Left colon (tissue), 2 donors: Measurements from ENCODE around the gene KCTD21. TPM values are rescaled to one million over a fixed set of nuclear protein-coding genes. Genes with fewer than 3 reads are reported as not detected.
A peak's percentile ranks its signal among the peaks of the same experiment; 100 is the strongest.
"Not testable (repeated sequence)": the region's sequence is repeated elsewhere in the genome, so short reads cannot be mapped to it uniquely, and the experiment has no call there.

Experiments used
- ATAC-seq: fragments of 200-7000 bp; cut with Tn5 transposase; one replicate; pipeline ENCODE4 v1.9.1; 2020; ENCODE audit warnings: mild to moderate bottlenecking, moderate library complexity
- DNase-seq, 2 donors: peaks; one replicate each; pipeline ENCODE4 v3.0.0-alpha.2; 2020
- intact Hi-C, 2 donors: fragments of 100-400 bp; cut with DNase I in 1 of 2; cut with micrococcal nuclease in 1 of 2; formaldehyde crosslinking; loops; one replicate each; pipeline versions ENCODE4 v1.11.2 to v1.14.0; 2022; cut with DNase I, micrococcal nuclease
- long read RNA-seq: library from polyadenylated mRNA; unstranded; transcript quantifications from one replicate; pipeline ENCODE4 v2.0.0, GENCODE V29; 2021
- total RNA-seq, 2 donors: library from RNA; stranded (reverse); fragmentation: NEBNext Ultra II Directional; extraction: Animal tissue kit (Norgen Biotek cat#: 25700); gene quantifications; one replicate each; pipeline ENCODE4 v1.2.1, GENCODE V29; 2021
- donor health status: DM: no; HTN: no; CAD: no.
- donor health status: DM: yes; HTN: yes; CAD: no.

KCTD21 gene, protein sequence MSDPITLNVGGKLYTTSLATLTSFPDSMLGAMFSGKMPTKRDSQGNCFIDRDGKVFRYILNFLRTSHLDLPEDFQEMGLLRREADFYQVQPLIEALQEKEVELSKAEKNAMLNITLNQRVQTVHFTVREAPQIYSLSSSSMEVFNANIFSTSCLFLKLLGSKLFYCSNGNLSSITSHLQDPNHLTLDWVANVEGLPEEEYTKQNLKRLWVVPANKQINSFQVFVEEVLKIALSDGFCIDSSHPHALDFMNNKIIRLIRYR
- 10 to 100 TPM in 1 of 2 donors, 1 to 10 TPM in 1; 7.7 to 10.1 TPM for total RNA-seq
- long read RNA-seq, partial matches to known transcripts, result 0 of 6 reads
- long read RNA-seq, other reads (novel, unspliced or antisense), result 4 of 6 reads

GRCh38 chr11:78188286-78189173 is at the start of gene KCTD21, which contains the start of gene USP35:
TSS of gene KCTD21 (minus strand) at chr11:78188626. CDS start at chr11:78174554, 14,072 bp downstream.
TSS of gene USP35 (plus strand) at chr11:78188919. CDS start at chr11:78196246, 7,327 bp downstream.
- ATAC-seq, result peak; percentile 95
- intact Hi-C loops, result no loop called here
- DNase-seq, result peak; percentile 98

DNA sequence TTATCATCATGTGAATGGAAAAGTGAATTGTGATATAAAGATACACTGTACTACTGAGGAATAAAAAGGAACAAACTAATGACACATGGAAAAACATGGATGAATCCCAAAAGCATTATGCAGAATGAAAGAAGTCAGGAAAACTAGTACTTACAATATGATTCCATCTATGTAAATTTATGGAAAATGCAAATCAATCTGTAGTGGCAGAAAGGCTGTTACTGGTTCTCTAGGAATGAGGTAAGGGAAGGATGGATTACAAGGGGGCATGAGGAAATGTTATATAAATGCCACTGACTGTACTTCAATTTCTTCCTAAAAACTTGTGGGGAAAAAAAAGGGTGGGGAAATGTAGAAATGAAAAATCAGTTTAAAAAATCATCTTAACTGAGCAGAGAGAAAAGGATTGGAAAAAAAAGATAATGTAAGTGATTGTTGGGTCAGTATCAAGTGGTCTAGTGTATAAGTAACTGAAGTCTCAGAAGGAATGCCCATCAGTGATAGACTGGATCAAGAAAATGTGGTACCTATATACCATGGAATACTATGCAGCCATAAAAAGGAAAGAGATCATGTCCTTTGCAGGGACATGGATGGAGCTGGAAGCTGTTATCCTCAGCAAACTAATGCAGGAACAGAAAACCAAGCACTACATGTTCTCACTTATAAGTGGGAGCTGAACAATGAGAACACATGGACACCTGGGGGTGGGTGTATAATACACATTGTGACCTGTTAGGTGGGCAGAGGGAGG is 49.0 kb upstream of the KCTD21 start:
- ATAC-seq (no peak), DNase-seq (no peak)
- intact Hi-C loops, result no loop called here

GRCh38 chr11:78234006-78234405 is 45.6 kb upstream of the KCTD21 start:
- no peak for ATAC-seq
- intact Hi-C loops, result no loop called here

DNA sequence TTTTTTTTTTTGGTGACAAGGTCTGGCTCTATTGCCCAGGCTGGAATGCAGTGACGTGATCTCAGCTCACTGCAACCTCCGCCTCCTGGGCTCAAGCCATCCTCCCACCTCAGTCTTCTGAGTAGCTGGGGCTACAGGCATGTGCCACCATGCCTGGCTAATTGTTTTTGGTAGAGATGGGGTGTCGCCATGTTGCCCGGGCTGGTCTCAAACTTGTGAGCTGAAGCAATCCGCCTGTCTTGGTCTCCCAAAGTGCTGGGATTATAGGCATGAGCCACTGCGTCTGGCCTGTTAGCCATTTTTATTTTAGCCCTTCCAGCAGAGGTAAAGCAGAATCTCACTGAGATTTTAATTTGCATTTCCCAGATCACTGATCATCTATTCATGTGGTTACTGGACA is 44.6 kb upstream of the KCTD21 start:
- ATAC-seq, DNase-seq, intact Hi-C loops: not testable (repeated sequence)

More at GRCh38 chr11:78234006-78234405, 45.6 kb upstream of the KCTD21 start:
- DNase-seq, result no peak

- ATAC-seq (no peak), DNase-seq (no peak)
- intact Hi-C loops, result no loop called here
Observed at GRCh38 chr11:78231962-78232501, 43.6 kb upstream of the KCTD21 start.

DNA sequence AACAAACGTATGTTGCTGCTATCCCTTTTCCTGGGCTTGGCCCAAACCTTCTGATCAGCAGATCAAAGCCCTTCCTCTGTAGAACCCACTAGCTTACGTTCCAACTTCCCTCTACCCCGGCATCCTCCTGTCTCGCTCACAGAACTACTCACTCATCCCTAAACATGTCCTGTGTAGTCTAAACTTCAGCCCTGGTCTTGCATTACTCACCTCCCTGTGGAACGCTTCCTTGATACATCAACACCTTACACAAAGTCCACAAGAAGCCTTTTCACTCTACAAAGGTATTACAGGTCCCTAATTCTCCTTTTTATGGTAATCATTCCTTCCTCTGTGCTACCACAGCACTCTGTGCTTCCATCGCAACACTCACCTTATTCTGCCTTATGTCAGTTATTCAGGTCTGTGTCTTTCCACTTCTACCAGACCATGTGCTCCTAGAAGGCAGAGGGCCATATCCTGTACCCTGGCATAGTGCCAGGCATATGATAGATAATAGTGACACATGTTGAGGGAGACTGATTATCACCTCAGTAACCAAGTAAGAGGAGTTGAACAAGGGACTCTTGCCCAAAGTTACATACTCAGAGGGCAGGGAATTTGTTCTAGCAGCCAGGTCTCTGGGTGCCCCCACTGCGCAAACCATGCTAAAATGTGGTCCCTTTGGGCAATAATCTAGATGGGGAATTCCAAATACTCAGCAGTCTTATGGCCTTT is 41.9 kb upstream of the KCTD21 start:
- DNase-seq, result no peak
- intact Hi-C loops, result no loop called here
- peak; percentile 26 for ATAC-seq

- intact Hi-C loops, result loop anchor here in 1 of 2 donors (10.0 kb wide), 1 partner anchor 336 kb away; no protein-coding TSS in a partner anchor
- DNase-seq (no peak), ATAC-seq (no peak)
Observed at GRCh38 chr11:78229106-78229505, 40.7 kb upstream of the KCTD21 start.

DNA sequence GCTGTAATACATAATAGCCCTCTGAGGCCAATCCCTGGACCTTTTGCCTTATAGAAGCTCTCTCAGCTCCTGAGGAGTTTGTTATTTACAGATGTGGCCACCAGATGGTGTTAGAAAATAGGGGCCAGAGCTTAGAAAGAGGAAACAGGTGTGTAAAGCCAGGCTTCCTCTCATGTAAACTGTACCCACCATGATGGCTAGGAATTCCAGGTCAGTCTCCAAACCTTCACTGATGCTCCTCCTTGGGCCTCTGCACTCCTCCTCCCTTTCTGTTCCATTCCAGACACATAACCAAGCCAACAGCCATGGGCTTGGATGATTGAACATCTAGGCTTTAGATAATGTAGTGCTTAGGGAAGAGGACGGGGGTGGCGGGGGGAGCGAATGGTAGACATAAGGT is 40.0 kb upstream of the KCTD21 start:
- intact Hi-C loops, result loop anchor here in 1 of 2 donors (10.0 kb wide), 1 partner anchor 336 kb away; no protein-coding TSS in a partner anchor
- no peak for DNase-seq

DNA sequence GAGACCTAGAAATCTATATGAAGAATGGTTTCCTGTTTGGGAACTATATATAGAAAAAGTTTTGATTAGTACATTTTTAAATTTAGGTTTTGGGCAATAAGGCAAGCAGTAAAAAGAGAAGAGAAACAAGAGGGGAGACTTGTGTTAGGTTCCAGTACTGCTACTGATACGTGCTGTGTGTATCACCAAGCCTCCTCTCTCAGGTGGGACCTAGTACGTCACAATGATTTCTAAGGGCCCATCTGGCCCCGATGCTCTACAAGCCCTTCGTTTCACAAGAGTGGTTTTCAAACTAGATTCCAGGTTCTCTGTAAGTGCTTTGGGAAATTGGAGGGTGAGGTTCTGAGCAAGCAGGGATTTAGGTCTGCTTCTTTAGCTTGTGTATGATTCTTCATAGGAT is 39.5 kb upstream of the KCTD21 start:
- ATAC-seq, result no peak
- DNase-seq, result no peak
- intact Hi-C loops, result loop anchor here in 1 of 2 donors (10.0 kb wide), 1 partner anchor 337 kb away; no protein-coding TSS in a partner anchor

More for the DNA sequence above, 40.0 kb upstream of the KCTD21 start:
- peak; percentile 94 for ATAC-seq

DNA sequence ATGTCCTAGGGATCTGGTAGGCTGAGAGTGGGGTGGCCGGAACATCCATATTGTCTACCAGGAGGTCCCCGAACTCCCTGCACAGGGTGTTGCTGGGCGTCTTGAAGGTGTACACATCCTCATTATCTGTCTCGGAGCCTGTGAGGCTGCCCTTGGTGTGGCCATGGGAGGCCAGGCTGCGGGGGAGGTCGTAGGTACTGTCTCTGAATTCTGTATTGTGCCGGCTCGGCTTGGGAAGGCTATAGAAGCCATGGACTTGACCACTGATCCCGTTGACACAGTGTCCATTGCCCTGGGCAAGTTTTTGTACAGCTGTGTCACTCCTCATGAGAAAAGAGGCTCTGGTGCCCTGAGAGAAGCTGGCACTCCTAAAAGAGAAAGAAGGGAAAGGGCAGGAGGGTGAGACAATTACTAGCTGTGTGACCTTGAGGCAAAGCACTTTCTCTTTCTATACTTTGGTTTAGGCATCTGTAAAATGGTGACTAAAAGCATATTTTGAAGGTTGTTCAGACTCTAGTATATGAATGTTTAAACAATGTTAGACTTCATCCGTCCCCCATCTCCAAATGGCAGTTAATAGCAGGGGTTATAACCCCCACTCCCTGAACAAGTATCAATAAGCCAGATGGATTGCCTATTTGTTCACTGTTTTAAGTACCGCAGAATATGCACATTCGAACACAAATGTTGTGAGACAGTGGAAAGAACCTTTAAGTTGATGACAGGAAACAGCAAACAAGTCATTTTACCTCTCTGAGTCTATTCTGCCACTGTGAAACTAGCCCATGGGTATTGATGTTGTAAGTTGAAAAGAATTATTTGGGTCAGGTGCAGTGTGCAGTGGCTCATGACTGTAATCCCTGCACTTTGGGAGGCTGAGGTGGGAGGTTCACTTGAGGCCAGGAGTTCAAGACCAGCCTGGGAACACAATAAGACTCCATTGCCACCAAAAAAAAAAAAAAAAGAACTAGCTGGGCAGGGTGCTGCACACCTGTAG is 38.6 kb upstream of the KCTD21 start:
- intact Hi-C loops, result loop anchor here in 1 of 2 donors (10.0 kb wide), 1 partner anchor 338 kb away; no protein-coding TSS in a partner anchor
- no peak for ATAC-seq
- no peak for DNase-seq

DNA sequence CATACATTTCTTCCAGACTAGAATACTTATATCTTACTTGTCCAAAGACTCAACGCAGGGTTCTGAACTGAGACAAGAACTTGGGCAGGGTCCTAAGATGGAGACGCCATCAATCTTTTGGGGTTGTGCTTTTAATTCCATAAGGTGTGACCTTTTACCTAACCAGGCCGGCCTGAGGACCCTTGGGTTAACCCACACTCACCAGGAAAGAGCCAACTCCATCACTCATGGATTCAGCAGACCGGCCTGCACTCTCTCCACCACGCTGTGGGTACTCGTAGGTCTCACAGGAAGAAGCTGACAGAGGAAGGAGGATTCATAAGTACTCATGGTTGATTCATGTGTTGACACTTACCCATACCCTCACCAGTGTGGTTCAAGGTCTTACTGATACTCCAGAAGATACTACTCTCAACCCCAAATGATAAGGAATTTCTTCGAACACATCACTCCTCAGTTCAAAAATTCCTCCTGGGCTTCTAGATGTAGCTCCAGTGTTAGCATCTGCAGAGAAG is 36.5 kb upstream of the KCTD21 start:
- ATAC-seq, result no peak
- intact Hi-C loops, result loop anchor here in 1 of 2 donors (10.0 kb wide), 1 partner anchor 340 kb away; no protein-coding TSS in a partner anchor
- no peak for DNase-seq

DNA sequence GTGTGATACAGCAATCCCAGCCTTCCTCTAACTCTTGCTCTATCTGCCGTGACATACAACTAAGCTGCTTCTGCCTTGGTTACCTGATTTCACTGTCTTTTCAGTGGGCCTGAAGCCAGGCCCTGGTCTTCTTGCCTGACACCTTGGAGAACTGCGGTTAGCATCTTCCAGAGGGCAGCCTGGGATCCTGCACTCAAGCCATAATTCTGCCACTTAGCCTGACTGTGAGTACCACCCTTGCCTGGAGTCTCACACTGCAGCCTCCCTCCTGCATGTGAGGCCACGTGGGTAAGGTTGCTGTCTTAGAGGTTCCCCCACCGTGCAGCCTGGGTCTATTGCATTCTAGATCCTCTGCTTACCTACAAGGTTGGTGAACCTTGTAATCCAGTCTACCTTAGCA is 36.1 kb upstream of the KCTD21 start:
- no peak for ATAC-seq
- intact Hi-C loops, result loop anchor here in 1 of 2 donors (10.0 kb wide), 1 partner anchor 340 kb away; no protein-coding TSS in a partner anchor
- no peak for DNase-seq

DNA sequence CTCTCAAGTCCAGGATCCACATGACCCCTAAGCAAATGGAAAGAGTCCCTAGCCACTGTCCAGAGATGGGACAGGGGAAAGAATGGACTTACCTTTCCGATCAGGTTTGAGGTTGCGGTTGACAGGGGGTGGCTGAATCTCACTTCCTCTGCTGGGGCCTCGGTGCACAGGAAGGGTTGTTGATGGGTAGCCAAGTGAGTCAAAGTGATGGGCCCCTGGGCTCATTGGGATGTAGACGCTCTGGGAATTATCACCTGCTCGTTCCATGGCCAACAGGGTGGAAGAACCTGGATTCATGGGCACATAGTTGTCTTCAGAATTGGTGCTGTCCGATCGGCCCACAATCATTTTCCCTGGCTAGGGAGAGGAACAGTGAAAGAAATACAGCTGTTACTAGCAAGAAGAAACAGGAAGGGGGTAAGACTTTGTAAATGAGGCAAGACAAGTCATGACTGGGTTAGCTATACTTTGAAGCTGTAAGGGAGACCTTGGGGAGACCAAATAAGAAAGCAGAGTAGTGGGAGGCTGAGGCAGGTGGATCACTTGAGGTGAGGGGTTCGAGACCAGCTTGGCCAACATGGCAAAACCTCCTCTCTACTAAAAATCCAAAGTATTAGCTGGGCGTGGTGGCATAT is 35.0 kb upstream of the KCTD21 start:
- ATAC-seq, result no peak
- intact Hi-C loops, result loop anchor here in 1 of 2 donors (10.0 kb wide), 1 partner anchor 341 kb away; no protein-coding TSS in a partner anchor
- no peak for DNase-seq

- ATAC-seq, DNase-seq: not testable (repeated sequence)
- intact Hi-C loops, result loop anchor here in 1 of 2 donors (10.0 kb wide), 1 partner anchor 342 kb away; no protein-coding TSS in a partner anchor
Observed at GRCh38 chr11:78222726-78223125, 34.3 kb upstream of the KCTD21 start.
